HG03039 (cell line): ENCODE results near the gene SOD3.

ENCODE experiments used
- ATAC-seq: cut with Tn5 transposase; IDR thresholded peaks from one replicate; pipeline ENCODE4 v1.9.1; 2021; ENCODE audit warnings: mild to moderate bottlenecking, moderate library complexity; ENCODE audit not compliant: unreplicated experiment

Gene SOD3, protein sequence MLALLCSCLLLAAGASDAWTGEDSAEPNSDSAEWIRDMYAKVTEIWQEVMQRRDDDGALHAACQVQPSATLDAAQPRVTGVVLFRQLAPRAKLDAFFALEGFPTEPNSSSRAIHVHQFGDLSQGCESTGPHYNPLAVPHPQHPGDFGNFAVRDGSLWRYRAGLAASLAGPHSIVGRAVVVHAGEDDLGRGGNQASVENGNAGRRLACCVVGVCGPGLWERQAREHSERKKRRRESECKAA

DNA sequence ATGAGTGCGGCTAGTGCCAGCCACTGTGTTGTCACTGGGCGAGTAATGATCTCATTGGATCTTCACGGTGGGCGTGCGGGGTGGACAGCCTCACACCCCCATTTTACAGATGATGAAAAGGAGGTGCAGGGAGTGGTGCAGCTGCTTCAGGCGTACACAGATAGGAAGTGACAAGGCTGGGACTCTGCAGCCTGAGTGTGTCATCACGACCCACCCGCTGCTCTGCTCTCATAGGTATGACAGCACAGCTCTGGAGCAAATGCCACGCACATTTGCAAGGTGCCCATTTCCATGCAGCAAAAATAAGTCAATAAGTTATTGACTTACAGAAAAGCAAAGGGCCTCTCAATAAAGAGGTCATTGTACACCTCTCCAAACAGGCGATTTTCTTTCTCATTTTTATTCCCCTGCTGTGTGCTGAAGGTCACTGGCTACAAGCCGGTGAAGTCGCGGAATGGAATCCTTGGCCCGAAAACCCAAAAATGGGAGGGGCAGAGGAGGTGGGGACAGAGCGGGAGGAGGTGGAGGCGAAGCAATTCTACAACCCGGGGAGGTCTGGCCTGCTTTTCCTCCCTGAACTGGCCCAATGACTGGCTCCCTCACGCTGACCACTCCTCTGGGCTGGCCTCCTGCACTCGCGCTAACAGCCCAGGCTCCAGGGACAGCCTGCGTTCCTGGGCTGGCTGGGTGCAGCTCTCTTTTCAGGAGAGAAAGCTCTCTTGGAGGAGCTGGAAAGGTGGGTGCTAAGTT, at the start of gene SOD3:
TSS of gene SOD3 (plus strand) at position 658 of the 750 bp plus-strand sequence. CDS start 3,949 bp downstream, outside the sequence.
- ATAC-seq: no peak

DNA sequence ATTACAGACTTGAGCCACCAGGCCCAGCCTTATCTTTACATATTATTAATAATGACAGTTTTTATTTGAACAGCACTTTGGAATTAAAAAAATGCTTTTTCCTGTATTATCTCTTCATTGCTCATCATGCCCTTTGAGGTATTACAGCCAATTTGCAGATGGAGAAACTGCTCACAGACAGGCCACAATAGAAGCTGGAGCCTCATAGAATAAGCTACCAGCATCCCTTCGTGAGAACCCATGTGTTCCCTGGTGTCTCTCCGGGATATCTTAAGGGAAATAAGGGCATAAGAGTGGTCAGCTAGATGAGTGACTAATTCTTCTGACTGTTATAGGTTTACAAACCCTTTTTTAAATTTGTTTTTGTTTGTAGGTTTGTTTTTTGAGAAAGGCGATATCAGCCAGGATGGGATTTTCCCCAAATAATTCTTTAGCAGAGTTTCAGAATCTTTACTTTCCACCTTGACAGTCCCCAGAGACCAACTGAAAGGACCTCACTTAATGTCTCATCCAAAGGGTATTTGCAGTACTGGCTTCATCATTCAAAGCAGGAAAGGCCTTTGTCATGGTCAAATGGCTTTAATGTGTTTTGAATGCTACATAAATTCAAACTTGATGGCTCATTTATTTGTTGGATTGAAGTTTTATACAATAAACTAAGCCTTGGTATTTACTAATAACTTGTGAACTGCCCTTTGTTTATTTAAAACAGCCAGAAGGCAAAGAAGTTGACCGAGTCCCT, 48.0 kb upstream of the SOD3 start:
- no peak for ATAC-seq

DNA sequence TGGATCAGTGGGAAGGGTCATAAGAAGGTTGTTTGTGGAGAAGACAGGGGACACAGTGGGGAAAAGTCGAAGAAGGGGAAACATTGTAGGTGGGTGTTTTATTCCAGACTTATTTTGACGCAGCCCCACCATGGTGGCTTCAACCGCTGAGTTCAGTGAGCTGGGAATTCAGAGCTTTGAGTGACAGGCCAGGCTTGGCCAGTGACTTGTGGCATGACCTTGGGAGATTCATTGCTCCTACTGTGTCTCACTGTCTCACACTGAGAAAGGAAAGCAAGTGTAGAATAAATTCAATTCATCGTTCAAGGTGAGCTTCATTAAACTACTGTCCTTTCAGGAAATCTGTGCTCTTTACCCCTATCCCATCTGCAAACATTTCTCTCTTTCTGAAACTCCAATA, 47.4 kb upstream of the SOD3 start:
- no peak for ATAC-seq

DNA sequence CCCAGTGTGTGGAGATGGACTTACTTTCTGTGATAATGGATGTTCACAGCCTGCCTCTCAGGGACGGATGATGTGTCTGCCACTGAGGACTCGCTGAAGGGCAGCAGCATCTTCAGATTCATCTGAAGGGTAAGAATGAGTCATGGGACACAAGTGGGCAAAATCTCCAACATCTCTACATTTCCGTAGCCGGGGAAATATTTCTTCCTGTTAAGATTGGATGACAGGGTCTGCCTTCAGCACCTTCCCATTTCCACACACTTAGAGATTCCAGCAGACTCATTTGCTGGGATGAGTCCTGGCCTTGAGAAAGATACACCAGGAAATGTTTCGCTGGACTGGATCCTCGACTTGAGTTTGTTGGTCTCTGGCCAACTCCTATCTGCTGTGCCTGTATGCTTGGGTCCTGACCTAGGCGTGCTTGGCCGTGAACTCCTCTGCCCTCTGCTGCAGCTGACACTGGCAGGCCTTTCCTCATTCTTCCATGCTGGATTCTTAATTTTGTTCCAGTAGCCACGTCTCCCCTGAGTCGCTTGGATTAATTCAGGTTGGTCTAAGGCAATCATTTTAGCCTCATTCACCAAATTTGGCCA, 46.5 kb upstream of the SOD3 start:
- ATAC-seq: no peak

DNA sequence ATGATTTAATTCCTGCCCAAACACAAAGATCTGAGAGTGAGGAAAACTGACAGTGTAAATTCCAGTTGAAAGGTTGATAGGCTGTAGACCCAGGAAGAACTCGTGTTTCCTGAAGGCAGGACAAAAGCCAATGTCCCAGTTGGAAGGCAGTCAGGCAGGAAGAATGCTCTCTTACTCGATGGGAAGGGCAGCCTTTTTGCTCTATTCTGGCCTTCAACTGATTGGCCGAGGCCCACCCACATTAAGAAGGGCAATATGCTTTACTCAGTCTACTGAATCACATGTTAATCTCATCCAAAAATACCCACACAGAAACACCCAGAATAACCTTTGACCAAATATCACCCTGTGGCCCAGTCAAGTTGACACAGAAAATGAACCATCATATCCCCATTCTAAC, 45.3 kb upstream of the SOD3 start:
- ATAC-seq: no peak

DNA sequence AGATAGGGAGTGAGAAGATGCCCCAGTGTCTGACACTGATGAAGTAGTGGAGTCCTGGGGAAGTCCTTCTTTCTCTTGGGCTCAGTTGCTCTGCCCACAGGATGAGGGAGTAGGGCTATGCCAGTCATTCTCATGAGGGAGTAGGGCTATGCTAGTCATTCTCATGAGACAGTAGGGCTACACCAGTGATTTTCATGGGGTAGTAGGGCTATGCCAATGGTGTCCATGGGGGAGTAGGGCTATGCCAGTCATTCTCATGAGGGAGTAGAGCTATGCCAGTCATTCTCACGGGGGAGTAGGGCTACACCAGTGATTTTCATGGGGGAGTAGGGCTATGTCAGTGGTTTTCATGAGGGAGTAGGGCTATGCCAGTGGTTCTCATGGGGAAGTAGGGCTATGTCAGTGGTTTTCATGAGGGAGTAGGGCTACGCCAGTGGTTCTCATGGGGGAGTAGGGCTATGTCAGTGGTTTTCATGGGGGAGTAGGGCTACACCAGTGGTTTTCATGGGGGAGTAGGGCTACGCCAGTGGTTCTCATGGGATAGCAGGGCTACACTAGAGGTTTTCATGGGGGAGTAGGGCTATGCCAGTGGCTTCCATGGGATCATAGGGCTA, 43.3 kb upstream of the SOD3 start:
- no peak for ATAC-seq

DNA sequence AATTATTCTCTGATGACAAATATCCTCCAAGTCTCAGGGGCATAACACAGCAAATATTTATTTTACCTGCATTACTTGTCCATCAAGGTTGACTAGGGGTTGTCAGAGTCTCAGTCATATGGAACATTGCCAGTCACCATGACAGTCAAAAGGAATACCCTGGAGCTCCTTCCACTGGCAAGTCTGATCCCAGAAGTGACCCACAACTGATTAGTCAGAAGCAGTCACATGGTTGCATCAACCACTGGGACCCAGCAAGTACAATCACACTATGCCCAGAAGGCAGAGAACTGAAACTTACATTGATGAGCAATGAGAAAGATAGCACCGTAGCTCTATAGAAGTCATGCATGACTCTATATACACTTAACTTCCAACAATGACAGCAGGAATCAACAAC, 41.9 kb upstream of the SOD3 start:
- peak; percentile 53 for ATAC-seq

DNA sequence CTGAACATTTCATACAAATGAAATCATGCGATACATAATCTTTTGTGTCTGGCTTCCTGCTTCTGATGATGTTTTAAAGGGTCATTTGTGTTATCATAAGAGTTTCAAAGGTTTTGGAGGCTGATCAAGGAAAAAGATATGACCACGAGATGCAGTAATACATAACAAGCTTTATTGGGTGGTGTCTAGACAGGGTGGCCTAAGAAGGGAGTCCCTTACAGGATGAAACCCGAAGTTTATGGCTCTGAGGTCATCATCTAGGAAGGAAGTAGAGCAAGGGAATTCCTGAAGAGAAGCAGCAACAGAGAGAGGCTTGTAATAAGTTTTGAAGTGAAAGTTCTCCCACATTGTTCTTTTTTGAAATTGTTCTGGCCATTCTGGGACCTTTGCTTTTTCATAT, 40.8 kb upstream of the SOD3 start:
- ATAC-seq: no peak

DNA sequence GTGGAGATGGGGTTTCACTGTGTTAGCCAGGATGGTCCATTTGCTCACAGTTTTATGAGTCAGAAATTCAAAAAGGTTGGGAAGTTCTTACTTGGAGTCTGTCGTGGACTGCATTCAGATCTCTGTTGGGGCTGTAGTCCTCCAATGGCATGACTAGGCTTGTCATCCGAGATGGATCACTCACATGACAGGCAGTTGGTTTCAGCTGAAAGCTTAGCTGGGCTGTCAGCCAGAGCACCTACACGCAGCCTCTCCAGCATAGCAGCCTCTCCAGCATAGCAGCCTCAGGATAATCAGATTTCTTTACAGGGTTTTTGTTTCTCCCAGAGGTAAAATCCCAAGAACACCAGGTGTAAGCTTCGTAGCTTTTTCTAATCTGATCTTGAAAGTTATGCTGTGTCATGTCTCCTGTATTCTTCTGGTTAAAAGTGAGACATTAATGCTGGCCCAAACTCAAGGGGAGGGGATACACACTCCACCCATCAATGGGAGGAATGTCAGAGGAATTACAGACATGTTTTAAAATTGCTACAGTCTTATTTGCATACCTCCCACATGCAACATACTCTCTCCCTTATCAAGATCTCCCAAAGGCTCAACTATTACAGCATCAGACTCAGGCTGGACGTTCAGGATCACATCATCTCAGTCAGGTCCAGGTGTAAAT, 31.6 kb upstream of the SOD3 start:
- no peak for ATAC-seq

DNA sequence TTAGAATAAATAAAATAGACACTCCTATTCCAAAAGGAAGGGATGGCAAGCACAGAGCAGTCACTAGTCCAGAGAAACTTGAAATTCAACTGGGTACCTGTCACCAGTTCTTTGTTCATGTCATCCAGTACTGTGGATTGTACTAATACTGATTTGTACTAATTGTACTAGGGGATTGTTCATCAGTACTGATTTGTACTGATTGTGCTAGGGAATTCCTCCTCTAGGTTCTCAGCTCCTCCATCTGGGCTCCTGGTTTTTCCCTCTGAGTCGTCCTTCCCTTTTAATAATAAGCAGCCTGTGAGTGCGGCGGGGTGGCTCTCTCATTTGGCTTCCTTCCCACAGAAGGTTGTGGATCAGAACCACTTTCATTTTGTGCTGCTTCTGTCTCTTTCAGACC, 31.0 kb upstream of the SOD3 start:
- ATAC-seq: no peak

DNA sequence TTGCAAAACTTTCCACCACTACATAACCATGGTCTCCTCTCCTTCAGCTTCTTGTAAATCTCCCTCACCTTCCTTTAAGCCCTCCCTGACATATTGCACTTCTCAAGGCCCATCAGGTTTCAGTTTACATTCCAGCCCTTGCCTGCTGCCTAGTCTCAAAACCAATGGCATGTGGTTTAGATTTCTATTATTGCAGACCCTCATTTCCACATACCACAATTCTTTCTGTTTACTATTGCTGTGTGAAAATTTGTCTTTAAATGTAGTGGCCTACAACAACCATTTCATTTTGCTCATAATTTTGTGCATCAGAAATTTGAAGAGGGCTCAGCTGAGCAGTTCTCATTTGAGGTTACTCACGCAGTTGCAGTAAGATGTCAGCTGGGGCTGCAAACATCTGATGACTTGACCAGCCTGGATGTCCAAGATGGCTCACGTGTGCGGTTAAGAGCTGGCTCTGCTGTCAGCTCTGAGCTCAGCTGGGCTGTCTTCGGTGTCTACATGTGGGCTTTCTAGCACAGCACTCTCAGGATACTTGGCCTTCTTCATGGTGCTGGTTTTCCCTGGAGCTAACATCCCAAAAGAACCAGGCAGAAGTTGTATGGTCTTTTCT, 29.9 kb upstream of the SOD3 start:
- ATAC-seq: no peak

DNA sequence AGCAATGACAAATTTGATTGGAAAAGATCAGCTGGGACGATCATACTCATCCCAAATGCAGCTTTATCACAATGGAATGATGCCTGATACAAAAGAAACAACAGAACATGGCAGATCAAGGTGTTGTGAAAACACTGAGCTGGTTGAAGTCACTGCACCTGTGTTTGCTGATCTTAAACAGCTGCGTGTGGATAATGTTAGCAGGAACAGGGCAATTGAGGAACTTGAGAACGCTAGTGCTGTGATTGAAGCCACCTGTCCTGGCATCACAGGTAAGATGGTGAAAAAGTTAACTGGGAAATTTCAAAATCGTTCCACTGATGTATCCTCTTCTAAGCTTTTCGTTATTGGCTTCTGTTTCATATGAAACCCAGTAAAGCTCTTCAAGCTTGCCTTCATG, 27.4 kb upstream of the SOD3 start:
- ATAC-seq: no peak

DNA sequence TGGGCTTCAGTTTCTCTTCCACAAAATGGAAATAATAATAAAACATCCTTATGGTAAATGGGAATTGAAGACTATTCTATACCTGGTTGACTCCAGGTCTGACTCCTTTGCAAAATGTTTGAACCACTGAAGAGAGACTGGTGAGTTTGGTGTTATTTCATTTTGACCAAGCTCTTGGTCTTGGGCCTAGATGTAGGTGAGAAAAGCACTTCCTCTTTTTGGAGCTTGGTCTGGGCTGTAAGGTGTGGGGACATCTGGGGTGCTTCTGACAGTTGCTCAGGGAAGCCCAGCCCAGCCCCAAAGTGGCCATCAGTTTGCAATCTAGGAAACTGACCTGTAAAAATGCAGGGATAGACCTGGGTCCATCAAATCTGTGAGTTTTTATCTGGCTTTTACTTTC, 26.8 kb upstream of the SOD3 start:
- peak; percentile 58 for ATAC-seq

DNA sequence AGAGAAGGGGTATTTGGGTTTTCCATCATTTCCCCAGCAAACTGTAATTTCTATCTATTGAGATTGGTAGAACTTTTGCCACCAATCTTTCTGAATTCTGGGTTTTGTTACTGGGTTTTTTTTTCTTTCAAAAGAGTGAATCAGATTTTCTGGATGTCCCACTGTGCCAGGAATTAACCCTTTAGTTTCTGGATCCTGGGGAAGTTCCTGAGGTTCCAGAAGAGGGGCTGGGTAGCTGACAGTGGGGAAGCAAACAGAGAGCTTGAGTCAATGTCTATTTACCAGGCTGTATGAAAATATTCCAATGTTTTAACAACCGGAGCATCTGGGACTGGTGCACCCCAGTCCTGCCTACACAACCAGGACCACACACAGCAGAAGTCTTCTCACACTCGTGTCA, 25.8 kb upstream of the SOD3 start:
- no peak for ATAC-seq

DNA sequence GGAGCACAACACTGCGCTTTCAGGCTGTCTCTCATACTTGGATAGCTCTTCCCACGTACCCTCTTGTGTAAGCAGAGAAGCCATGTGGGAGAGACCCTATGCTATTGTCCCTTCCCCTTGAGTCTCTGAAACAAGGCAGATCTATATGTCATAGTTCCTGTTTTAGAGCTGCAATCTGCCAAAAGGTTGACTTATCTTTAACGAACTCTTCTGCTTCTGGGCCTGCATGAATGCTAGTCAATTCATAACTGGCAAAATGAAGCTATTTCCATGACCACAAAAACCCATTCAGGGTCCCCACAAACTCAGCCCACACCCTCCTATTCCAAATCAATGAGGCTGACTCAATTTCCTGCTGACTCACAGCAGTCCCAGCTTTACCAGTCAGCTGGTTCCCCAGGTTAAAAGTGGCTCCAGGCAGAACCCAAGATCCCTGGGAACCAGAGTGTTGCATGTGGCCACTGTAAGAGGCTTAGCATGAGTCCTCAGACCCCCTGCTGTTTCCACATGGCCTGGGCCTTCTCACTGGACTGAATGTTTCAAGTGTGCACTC, 25.3 kb upstream of the SOD3 start:
- peak; percentile 70 for ATAC-seq

DNA sequence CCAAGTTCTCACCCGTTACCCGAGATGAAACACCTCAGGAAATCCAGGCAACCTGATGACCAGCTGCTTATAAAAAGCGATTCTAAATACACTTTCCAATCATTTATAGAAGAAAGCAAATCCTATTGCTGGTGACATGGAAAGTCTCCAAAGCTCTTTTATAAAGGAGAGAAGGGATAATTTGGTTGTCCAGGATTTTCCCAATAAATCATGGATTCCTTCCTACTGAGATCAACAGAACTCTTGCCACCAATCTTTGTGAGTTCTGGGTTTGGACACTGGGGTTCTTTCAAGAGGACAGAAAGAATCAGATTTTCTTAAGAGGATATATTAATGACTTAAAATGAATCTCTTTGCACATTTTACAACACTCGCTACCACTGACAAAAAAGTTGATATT, 24.7 kb upstream of the SOD3 start:
- no peak for ATAC-seq

DNA sequence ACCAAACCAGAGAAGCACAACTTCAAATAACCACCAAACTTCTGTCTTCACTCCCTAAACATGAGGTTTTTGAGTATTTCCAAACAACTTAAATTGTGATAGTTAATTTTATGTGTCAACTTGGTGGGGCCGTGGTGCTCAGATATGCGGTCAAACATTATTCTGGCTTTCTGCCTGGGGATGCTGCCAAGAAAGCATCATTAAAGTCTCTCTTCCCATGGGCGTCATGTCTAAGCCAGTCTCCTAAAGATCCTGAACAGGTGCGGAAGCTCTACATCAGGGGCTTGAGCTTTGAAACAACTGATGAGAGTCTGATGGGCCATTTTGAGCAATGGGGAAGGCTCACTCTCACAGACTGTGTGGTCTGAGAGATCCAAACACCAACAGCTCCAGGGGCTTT, 24.1 kb upstream of the SOD3 start:
- no peak for ATAC-seq

DNA sequence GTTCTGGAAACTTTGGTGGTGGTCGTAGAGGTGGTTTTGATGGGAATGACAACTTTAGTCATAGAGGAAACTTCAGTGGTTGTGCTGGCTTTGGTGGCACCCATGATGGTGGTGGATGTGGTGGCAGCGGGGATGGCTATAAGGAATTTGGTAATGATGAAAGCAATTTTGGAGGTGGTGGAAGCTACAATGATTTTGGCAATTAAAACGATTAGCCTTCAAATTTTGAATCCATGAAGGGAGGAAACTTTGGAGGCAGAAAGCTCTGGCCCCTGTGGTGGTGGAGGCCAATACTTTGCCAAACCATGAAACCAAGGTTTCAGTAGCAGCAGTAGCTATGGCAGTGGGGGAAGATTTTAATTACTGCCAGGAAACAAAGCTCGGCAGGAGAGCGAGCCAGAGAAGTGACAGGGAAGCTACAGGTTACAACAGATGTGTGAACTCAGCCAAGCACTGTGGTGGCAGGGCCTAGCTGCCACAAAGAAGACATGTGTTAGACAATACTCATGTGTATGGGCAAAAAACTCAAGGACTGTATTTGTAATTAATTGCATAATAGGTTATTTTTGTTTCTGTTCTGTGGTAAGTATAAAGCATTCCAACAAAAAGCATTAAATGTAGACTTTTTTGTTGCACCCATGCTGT, 23.2 kb upstream of the SOD3 start:
- ATAC-seq: no peak

DNA sequence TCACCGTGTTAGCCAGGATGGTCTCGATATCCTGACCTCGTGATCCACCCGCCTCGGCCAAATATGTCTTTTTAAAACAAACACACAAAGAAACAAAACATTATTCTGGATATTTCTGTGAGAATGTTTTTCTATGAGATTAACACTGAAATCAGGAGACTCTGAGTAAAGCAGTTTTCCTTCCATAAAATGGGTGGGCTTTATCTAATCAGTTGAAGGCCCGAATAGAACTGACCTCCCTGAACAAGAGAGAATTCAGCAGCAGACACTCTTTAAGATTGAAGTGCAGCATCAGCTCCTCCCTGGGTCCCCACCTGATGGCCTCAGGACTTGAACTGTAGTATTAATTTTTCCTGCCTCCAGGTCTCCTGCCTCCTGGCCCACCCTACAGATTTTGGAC, 22.4 kb upstream of the SOD3 start:
- ATAC-seq: no peak
